ENCODE results near the gene IGLL5. TPM values are rescaled to one million over a fixed set of nuclear protein-coding genes. Genes with fewer than 3 reads are reported as not detected.

Gene IGLL5
- polyA plus RNA-seq, 2 of the 4 experiments (the other 2 are of a cell fraction) = not detected

- H3K4me3 ChIP-seq = no peak overlapping the region
- H3K27ac ChIP-seq = no peak overlapping the region
- ChIA-PET CTCF (interaction anchor here (0.7 to 2.9 kb wide), 10 partner anchors 9 to 269 kb away, joined by 3 to 18 read pairs (median 3); no protein-coding TSS in a partner anchor), POLR2A (no interaction called here)
- TF ChIP-seq KDM5A (IDR thresholded peaks at IDR 0.05) (no peak), RAD21 (conservative IDR thresholded peaks at IDR 0.05 in 1 of 2, IDR thresholded peaks at IDR 0.05 in 1 of 2) (no peak), TFCP2L1 (CRISPR knock-in tag; IDR thresholded peaks at IDR 0.05) (no peak), HDAC2 (IDR thresholded peaks at IDR 0.05) (no peak), E2F6 (IDR thresholded peaks at IDR 0.05; ENCODE audit: borderline replicate concordance, low read depth) (no peak), CBX8 (IDR thresholded peaks at IDR 0.05) (no peak), TP53 (CRISPR knock-in tag; IDR thresholded peaks at IDR 0.05) (no peak), MAFK (IDR thresholded peaks at IDR 0.05; ENCODE audit: partially characterized antibody) (no peak), SMC3 (IDR thresholded peaks at IDR 0.05) (no peak), HEYL (CRISPR knock-in tag; IDR thresholded peaks at IDR 0.05) (no peak), SREBF2 (IDR thresholded peaks at IDR 0.05) (no peak), EHMT2 (IDR thresholded peaks at IDR 0.05; ENCODE audit: low read depth) (no peak), USF2 (IDR thresholded peaks at IDR 0.05) (no peak), JUN (IDR thresholded peaks at IDR 0.05) (no peak), CHD4 (IDR thresholded peaks at IDR 0.05; ENCODE audit: borderline replicate concordance) (no peak), HMGXB4 (CRISPR knock-in tag; IDR thresholded peaks at IDR 0.05; ENCODE audit: borderline replicate concordance) (no peak), POLR2A (IDR thresholded peaks at IDR 0.05; ENCODE audit: low read length) (no peak)
- 46% methylated on average over 9 of the region's 9 CpGs for WGBS (ENCODE audit: missing lambda C conversion rate)
- no peaks in the 10 kb centered on the region for H3K4me1 ChIP-seq
- no peaks in the 10 kb centered on the region for H3K9me3 ChIP-seq
- DNase-seq (ENCODE audit: low read depth in 1 of 2, low spot score in 1 of 2) = no peak
- no peak for ATAC-seq
- no peak overlapping the region for H3K4me2 ChIP-seq
- no peak for FAIRE-seq
Observed at GRCh38 chr22:22857607-22858558, 29.7 kb upstream of the IGLL5 start.

DNA sequence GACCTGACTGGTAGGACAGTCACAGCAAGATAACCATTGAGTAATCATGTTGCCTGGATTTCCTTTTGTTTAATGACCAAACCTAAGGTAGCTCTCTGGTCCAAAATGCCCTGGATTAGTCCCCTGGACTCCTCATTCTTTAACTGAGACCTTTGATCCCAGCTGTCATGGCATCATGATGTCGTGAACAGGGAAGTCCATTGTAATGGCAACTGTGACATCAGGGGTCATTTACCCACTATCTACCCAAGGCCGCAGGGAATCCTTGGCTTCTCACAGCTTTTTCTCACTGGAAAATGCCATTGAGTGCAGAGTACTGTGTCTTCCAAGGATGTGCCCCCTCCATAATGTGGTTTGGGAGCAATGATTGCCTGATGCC, 29.1 kb upstream of the IGLL5 start:
- no peak overlapping the region for H3K27ac ChIP-seq
- no peak for FAIRE-seq
- POLR2A ChIA-PET = no interaction called here

More for the DNA sequence above, 29.1 kb upstream of the IGLL5 start:
- H3K9me3 ChIP-seq = no peaks in the 10 kb centered on the region
- no peaks in the 10 kb centered on the region for H3K4me1 ChIP-seq
- TF ChIP-seq, protein P1, sequence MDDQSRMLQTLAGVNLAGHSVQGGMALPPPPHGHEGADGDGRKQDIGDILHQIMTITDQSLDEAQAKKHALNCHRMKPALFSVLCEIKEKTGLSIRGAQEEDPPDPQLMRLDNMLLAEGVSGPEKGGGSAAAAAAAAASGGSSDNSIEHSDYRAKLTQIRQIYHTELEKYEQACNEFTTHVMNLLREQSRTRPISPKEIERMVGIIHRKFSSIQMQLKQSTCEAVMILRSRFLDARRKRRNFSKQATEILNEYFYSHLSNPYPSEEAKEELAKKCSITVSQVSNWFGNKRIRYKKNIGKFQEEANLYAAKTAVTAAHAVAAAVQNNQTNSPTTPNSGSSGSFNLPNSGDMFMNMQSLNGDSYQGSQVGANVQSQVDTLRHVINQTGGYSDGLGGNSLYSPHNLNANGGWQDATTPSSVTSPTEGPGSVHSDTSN (IDR thresholded peaks at IDR 0.05) = no peak
- no peak for TF ChIP-seq CEBPB (IDR thresholded peaks at IDR 0.05)
- no peak for TF ChIP-seq SREBF2 (IDR thresholded peaks at IDR 0.05)
- TF ChIP-seq RFX5 (IDR thresholded peaks at IDR 0.05) = no peak
- no peak for TF ChIP-seq ZFP36 (IDR thresholded peaks at IDR 0.05; ENCODE audit: borderline replicate concordance, partially characterized antibody)
- TF ChIP-seq REST (IDR thresholded peaks at IDR 0.05) = no peak
- no peak for TF ChIP-seq E2F6 (IDR thresholded peaks at IDR 0.05; ENCODE audit: borderline replicate concordance, low read depth)
- no peak for TF ChIP-seq GATA3 (IDR thresholded peaks at IDR 0.05; ENCODE audit: borderline replicate concordance)
- no peak for TF ChIP-seq POLR2AphosphoS2 (conservative IDR thresholded peaks at IDR 0.05; ENCODE audit: low read length)
- TF ChIP-seq, protein P2, sequence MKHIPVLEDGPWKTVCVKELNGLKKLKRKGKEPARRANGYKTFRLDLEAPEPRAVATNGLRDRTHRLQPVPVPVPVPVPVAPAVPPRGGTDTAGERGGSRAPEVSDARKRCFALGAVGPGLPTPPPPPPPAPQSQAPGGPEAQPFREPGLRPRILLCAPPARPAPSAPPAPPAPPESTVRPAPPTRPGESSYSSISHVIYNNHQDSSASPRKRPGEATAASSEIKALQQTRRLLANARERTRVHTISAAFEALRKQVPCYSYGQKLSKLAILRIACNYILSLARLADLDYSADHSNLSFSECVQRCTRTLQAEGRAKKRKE (CRISPR knock-in tag; IDR thresholded peaks at IDR 0.05; ENCODE audit: low read depth) = no peak
- no peak for TF ChIP-seq FOSB (CRISPR knock-in tag; IDR thresholded peaks at IDR 0.05)
- no peak for TF ChIP-seq CHD2 (IDR thresholded peaks at IDR 0.05; ENCODE audit: low read length, partially characterized antibody)
- TF ChIP-seq ZNF302 (CRISPR knock-in tag; IDR thresholded peaks at IDR 0.05) = no peak
- H3K4me2 ChIP-seq = no peak overlapping the region
- CTCF ChIA-PET = interaction anchor here (0.7 to 2.9 kb wide), 9 partner anchors 9 to 269 kb away, joined by 3 to 18 read pairs (median 3); no protein-coding TSS in a partner anchor
- ATAC-seq = no peak
- 47% methylated on average over 2 of the region's 2 CpGs for WGBS (ENCODE audit: missing lambda C conversion rate)
- no peak overlapping the region for H3K4me3 ChIP-seq
- no peak for DNase-seq (ENCODE audit: low read depth in 1 of 2, low spot score in 1 of 2)

Data from A549 (cell line).